GM04503 (cell line): Measurements from ENCODE around the gene SPINT1.

Source experiments
- DNase-seq: peaks from one replicate; pipeline ENCODE4 v3.0.0-alpha.2; 2012; ENCODE audit warnings: low read depth

SPINT1 gene

DNA sequence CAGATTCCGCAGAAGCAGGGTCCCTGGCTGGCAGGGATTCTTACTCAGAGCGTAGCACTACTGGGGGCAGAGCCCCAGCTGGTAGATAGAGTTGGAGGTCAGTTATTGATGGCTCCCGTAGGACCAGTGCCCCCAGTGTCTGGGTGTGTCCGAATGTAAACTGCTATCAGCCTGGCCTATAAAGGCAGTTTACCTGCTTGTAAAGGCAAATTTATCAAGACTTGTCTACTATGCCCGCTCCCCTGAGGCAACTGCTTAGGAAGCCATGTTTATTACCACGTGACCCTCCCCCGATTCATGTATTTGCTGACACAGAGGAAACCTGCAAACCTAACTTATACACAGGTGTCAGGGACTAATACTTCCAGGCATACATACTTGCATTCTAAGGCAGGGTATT lies 14.7 kb upstream of the SPINT1 start:
- no peak for DNase-seq

GRCh38 chr15:40830884-40831283 lies 13.0 kb upstream of the SPINT1 start:
- DNase-seq = no peak

DNA sequence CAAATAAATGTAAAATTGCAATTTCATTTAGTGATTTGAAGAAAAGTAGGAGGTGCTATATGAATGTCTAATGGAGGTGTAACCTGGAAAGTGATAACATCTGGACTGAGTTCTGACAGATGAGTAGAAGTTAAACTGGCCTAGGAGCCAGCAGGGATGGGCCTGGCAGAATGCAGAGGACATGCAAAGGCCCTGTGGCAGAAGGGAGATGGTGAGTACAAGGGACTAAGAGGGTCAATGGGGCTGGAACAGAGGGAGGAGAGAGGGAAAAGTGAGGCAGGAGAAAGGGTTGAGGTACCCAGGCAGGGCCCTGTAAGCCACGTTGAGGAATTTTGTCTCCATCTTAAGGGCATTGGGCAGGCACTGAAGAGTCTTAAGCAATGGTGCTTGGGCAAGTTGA lies 12.0 kb upstream of the SPINT1 start:
- DNase-seq = no peak

GRCh38 chr15:40832903-40833302 lies 10.9 kb upstream of the SPINT1 start:
- no peak for DNase-seq

DNA sequence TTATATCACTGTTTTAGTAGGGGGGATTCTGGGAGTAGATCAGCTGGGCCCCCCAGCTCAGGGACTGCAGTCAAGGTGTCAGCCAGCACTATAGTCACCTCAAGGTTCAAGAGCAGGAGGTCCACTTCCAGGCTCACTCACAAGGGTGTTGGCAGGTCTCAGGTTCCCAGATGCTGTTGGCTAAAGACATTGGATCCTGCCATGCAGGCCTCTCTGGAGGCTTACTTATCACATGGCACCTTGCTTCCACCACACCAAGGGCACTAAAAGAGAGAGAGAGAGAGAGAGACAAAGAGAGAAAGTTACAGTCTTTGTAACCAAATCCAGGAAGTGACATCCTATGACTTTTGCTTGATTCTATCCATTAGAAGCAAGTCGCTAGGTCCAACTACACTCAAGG lies 7.8 kb upstream of the SPINT1 start:
- no peak for DNase-seq

DNA sequence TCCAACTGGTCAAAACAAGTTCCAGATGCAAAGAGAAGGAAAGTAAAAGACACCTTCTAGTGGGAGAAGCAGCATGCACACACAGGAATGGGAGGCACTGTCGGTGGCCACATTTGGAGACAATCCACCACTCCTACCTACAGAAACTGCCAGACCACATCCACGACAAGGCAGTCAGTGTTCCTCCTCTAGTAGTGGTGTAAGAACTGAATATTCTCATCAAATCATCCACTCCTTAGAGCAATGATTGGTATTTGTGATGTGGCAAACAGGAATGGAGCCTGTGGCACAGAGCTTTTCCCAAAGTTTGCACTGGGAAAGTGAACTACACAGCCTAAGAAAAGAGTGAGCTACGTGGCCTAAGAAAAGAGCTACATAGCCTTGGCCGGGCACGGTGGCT lies 5.1 kb upstream of the SPINT1 start:
- peak; percentile 33 for DNase-seq

DNA sequence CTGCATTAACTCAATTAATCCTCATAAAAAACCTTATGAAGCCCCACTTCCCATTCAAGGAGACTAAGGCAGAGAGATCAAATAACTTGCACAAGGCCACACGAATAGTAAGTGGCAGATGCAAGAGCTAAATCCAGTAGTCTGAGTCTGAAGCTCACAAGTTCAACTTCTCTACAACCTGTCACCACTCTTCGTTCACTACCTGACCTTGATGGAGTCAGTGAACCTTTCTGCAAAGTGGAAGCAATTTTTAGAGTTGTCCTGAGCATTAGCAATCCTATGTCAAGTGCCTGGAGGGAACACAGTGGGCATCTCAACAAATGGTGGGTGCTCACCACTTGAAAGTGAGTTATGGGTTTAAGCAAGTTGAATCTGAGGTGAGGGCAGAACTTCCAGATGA lies 2.1 kb upstream of the SPINT1 start:
- no peak for DNase-seq

- DNase-seq = no peak
Observed at GRCh38 chr15:40843261-40843884, 475 bp upstream of the SPINT1 start.

GRCh38 chr15:40844696-40845030 lies 815 bp downstream of the SPINT1 start:
- no peak for DNase-seq

- no peak for DNase-seq
Observed at GRCh38 chr15:40845036-40845435, 1.2 kb downstream of the SPINT1 start.

- DNase-seq = no peak
Observed at GRCh38 chr15:40845511-40846284, 1.9 kb downstream of the SPINT1 start.

GRCh38 chr15:40846841-40847222 lies 3.0 kb downstream of the SPINT1 start:
- no peak for DNase-seq

- DNase-seq = no peak
Observed at GRCh38 chr15:40847223-40847961, 3.5 kb downstream of the SPINT1 start.

DNA sequence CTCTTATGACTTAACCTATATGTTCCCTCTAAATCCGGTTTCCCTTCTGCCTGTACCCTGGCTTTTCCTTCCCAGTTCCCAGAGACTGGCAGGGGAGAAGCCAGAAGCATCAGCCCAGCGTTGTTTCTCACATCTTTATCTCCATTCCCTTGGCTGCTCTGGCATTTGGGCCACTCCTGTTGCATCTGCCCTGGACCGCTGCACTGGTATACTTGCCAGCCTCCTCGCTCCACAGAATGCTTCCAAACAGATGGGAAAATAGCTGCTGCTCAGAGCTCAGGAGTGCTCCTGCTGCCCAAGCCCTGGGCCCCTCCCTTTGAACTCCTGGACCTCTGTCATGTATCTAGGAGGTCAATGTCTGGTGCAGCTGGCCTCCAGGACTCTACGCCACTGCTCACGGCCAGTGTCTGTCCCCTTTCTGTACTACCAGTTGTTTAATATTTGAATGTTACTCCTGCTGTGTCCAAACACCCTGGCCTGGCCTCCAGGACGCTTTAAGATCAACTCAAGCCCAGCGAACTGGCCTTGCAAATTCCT lies 6.8 kb downstream of the SPINT1 start:
- no peak for DNase-seq

- DNase-seq = no peak
Observed at GRCh38 chr15:40852529-40852928, 8.7 kb downstream of the SPINT1 start.

DNA sequence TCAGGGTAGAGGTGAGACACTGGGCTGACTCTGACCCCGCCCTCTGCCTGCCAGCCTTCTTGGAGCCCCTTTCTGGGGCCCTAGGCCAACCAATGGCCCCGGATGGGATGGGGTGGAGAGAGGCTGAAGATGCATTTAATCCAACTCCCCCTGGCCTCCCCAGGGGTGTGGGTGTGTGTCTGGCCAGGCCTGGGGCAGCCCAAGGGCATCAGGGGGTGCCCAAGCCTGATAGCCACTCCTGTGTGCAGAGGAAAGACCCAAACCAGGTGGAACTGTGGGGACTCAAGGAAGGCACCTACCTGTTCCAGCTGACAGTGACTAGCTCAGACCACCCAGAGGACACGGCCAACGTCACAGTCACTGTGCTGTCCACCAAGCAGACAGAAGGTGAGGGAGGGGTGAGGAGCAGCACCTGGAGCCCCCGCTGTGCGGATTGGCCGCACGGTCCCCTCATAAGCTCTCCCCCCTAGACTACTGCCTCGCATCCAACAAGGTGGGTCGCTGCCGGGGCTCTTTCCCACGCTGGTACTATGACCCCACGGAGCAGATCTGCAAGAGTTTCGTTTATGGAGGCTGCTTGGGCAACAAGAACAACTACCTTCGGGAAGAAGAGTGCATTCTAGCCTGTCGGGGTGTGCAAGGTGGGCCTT lies 9.5 kb downstream of the SPINT1 start:
- no peak for DNase-seq

DNA sequence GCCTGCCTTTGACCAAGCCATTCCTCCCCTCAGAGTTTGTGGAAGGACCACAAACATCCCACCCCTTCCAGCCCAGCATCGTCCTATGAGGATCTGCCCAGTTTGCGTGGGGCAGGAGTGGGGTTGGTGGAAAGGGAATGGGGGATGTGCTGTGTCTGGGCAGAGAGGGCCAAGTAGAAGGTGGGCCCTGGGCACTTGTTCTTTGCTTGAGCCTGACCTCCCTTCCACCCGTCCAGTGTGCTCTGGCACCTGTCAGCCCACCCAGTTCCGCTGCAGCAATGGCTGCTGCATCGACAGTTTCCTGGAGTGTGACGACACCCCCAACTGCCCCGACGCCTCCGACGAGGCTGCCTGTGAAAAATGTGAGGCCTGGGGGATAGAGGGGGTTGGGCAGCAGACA lies 10.3 kb downstream of the SPINT1 start:
- DNase-seq = no peak

GRCh38 chr15:40855706-40856234 lies 11.9 kb downstream of the SPINT1 start:
- no peak for DNase-seq

DNA sequence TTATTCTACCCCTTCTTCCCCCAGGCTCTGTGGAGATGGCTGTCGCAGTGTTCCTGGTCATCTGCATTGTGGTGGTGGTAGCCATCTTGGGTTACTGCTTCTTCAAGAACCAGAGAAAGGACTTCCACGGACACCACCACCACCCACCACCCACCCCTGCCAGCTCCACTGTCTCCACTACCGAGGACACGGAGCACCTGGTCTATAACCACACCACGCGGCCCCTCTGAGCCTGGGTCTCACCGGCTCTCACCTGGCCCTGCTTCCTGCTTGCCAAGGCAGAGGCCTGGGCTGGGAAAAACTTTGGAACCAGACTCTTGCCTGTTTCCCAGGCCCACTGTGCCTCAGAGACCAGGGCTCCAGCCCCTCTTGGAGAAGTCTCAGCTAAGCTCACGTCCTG lies 12.9 kb downstream of the SPINT1 start:
- DNase-seq = no peak

DNA sequence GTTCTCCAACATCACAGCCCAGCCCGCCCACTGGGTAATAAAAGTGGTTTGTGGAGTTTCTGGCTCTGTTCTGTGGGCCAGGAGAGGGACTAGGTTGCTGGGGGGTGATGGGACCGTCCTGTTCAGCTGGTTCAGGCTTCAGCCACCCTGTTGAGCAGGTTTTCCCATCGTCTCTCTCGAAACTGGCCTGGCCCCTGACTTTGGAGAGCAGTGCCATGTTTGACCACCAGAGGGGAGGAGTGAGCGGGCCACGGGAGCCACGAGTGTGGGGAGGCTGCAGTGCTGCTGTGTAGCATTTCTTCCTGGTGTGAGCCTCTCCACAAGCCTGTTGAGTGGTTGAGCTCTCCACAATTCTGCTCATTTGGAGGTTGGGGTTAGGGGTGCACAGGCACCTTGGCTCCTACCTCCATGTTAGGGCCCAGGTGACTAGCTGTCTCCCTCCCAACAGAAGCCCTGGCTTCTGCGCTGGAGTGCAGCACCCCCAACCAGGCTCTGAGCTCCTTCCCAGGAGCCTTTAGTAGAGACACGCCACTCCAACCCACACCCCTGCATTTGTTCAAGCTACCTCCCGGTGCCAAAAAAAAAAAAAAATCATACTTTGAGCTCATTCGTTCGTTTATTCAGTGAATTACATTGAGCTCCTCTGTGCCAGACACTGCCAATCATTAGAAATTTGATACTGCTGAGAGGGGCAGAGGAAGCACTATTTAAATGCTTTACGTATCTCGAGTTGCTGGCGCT lies 13.9 kb downstream of the SPINT1 start:
- DNase-seq = no peak

DNA sequence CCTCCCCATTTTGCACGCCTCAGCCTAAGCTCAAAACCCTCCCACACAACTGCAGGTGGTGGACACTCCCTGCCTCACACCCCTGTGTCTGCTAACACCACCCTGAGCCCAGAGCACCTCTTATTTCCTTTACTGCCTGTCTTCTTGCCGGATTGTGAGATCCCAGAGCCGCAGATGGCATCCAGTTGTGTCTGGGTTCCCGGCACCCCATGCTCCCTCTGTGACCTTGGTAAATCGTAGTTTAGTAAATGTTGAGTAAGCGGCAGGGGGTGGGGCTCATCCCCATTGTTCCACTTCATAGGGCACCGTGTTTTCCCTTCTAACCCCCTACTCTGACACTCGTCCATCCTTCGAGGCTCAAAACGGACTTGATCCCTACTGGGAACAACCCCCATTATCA lies 14.9 kb downstream of the SPINT1 start:
- no peak for DNase-seq
